Measurements from ENCODE around the gene PDLIM3.
"Not testable (repeated sequence)": the region's sequence is repeated elsewhere in the genome, so short reads cannot be mapped to it uniquely, and the experiment has no call there.

PDLIM3 gene

GRCh38 chr4:185515248-185515647, 20.1 kb downstream of the PDLIM3 start:
- no peak for DNase-seq

- no peak for DNase-seq
Observed at GRCh38 chr4:185514182-185514697, 21.1 kb downstream of the PDLIM3 start.

DNA sequence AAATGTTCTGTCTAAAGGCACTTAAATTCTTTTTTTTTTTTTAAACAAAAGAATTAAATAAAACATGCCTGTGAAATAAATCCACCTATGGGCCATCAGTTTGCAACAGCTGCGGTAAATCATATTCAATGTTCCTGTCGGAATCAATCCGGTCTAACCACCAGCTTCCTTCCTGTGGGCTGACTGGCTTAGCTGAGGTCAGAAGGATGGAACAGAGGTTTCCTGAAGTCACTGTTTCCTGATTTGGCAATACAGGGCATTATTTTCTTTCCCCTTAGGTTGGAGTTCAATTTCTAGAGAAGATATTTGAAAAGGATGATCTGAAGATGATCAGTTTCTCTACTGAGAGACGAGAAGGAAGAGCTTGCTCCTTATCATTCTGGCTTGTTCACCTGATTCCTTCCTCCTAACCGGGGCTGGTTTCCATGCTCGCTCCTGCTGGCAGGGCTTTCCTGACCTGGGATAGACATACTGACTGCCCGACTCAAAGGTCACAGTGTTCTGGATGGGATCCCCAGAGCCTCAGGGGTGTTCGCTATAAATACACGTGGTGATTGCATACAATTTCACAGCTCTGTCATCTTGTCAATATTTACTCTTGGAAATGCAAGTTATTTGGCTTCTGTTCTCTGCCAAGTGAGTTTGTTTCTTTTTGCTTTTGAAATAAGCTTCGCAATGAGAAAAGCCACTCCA, 21.7 kb downstream of the PDLIM3 start:
- no peak for DNase-seq

GRCh38 chr4:185512516-185512915, 22.8 kb downstream of the PDLIM3 start:
- DNase-seq, result no peak

- DNase-seq, result not testable (repeated sequence)
Observed at GRCh38 chr4:185511243-185511642, 24.1 kb downstream of the PDLIM3 start.

DNA sequence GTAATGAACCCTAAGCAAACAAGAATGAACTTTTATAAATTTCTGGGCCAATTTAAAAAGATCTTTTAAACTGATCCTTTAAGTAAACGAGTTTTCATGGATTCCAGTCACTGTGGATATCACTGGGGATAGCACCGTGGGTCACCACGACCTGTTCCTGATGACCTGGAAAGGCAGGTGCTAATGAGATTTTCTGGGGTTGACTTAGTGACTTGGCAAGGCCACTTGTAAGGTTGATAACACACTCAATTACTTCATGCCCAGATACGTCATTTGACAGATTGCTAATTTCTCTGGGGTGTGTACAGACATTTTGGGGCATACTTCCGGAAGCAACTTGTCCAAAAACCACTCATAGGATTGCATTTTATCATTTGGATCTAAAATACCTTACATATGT, 24.5 kb downstream of the PDLIM3 start:
- DNase-seq, result no peak

GRCh38 chr4:185508181-185508580, 27.1 kb downstream of the PDLIM3 start:
- no peak for DNase-seq

GRCh38 chr4:185506422-185506821, 28.9 kb downstream of the PDLIM3 start:
- no peak for DNase-seq

DNA sequence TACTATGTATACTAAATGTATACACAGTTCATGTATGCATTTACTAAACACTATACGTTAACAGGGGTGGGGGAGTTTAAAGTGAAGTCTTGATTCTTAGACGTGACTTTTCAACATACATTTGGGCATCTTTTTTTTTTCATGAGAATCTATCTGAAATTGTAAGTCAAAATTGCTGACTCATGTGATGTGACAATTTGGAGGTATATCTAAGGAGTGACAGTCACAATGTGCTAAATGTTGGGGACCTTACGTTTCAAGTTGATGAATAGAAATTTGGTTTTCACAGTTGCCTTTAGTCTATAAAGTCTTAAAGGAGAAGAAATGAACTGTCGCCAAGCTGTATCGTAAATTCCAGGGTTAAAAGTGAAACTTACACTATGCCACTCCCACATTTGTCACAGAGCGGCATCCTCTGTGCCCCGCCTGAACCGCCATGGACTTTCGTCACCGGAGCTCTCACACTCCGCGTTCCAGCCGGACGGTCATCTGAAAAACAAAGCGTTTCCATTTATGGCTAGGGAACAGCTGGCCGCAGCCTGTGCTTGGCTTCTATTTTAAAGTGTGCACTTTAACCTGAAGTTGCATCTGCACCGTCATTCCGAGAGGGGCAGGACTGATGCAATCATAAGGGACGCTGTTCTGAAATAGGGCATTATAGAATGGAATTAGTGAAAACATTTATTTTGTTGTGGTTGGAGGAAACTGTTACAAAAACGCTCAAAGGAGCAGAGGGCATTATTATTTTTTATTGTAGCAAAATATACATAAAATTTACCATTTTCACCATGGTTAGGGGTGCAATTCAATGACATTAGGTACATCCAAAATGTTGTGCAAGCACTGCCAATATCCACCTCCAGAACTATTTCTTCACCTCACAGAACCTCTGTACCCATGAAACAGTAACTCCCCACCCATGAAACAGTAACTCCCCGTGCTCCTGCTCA, 30.9 kb downstream of the PDLIM3 start:
- DNase-seq, result no peak

- DNase-seq, result no peak
Observed at GRCh38 chr4:185502386-185502785, 32.9 kb downstream of the PDLIM3 start.

GRCh38 chr4:185500576-185500975, 34.7 kb downstream of the PDLIM3 start:
- DNase-seq, result no peak

GRCh38 chr4:185500035-185500434, 35.3 kb downstream of the PDLIM3 start:
- DNase-seq, result no peak

DNA sequence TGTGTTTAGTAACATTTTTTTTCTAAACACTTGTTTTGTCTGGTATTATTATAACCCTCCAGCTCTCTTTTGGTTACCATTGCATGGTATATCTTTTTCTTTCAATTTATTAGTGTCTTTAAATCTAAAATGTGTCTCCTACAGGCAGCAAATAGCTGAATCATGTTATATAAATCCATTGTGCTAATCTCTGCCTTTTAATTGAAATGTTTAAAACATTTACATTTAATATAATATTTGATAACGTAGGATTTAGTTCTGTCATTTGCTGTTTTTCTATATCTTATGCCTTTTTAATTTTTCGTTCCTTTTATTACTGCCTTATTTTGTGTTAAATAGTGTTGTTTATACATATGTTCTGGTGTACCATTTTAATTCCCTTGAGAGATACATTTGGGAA, 46.7 kb downstream of the PDLIM3 start:
- no peak for DNase-seq

GRCh38 chr4:185481401-185481800, 53.9 kb downstream of the PDLIM3 start:
- DNase-seq, result no peak

GRCh38 chr4:185480016-185480732, 55.1 kb downstream of the PDLIM3 start:
- DNase-seq, result no peak

DNA sequence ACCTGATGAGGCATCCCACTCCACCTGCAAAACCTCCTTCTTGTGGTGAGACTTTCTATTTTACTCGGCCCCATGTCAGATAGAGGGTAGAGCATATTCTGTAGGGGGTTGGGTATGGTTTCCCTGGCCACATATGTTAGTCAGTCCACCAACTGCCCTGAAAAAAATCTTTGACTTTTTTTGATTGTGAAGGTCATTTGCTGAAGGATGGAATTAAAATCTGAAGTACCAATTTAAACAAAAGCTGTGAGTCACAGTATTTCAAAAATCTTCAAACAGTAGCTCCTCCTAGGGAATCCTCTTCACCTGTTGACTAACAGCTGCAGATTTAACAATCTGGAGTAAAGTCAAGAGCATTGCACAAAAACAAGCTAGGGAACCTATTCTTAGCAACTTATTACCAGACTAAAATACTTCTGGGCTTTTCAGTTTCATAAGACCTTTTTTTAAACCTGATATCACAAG, 55.8 kb downstream of the PDLIM3 start:
- DNase-seq, result no peak

GRCh38 chr4:185473247-185473646, 62.1 kb downstream of the PDLIM3 start:
- DNase-seq, result no peak

- DNase-seq, result no peak
Observed at GRCh38 chr4:185472103-185472542, 63.2 kb downstream of the PDLIM3 start.

DNA sequence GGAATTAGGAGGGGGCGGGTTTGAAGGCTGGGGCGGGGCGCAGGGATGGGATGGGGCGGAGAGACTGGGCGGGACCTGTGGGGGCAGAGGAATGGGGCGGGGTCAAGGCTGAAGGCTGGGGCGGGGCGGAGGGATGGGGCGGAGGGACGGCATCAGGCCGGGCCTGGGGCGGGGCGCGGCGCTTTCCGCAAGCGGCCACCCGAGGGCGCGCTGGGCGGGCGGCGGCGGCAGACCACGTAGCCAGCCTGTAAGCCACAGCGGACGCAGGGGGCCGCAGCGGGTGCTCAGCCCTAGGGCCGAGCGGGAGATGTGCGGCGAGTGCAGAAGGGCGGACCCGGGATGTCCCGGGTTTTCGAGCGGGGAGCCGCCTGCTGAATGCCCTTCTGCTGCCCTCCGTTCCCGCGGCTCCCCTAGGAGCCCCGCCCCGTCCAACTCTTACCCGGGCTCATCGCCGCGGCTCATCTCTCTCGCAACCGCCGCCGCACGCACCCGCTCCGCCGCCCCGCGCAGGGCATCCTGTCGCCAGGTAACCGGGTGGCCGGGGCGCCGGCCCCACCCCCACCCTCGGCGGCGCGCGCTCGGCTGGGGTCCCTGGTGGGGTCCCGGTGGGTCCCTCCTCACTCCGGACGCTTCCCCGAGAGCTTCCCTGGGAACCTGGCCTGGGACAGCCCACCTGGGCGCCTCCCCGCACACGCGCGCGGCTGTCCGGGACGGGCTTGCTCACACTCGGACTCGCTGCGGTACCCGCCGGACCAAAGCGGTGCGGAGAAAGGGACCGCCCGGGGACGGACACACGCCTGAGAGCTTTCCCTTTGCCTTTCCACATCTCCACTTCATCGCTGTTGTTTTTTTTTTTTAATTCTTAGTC, 63.8 kb downstream of the PDLIM3 start, which contains the start of gene CCDC110:
Gene CCDC110 (minus strand): TSS at position 499 of the 868 bp plus-strand sequence. CDS start 50 bp downstream, at position 449.
- DNase-seq, result peak; percentile 87

DNA sequence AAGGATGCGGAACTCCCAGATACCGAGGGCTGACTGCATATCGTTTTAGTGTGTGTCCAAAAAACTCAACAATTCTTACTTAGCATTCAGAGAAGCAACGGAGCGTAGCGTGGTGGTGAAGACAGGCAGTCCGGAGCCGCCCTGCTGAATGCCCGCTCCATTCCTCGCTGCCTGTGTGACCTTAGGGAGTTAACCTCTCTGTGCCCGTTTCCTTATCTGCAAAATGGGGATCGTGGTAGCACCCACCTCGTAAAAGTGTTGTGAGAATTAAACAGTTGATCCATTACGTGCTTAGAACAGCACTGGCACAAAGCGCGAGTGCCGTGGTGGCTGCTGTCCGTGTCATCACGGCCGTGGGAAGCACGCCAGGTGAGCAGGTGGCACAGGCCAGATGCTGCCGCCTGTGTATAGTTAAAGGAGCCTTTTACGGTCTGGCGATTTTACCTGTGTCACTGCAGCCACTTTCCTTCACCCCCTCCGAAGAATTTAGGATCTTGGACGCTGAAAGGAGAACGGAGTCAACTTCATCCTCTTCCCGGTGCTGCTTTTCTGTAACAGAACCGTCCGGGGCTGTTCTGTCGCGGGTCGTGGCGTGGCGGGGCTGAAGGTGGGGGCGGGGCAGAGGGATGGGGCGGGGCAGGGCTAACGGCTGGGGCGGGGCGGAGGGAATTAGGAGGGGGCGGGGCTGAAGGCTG, 64.7 kb downstream of the PDLIM3 start:
- peak; percentile 44 for DNase-seq

DNA sequence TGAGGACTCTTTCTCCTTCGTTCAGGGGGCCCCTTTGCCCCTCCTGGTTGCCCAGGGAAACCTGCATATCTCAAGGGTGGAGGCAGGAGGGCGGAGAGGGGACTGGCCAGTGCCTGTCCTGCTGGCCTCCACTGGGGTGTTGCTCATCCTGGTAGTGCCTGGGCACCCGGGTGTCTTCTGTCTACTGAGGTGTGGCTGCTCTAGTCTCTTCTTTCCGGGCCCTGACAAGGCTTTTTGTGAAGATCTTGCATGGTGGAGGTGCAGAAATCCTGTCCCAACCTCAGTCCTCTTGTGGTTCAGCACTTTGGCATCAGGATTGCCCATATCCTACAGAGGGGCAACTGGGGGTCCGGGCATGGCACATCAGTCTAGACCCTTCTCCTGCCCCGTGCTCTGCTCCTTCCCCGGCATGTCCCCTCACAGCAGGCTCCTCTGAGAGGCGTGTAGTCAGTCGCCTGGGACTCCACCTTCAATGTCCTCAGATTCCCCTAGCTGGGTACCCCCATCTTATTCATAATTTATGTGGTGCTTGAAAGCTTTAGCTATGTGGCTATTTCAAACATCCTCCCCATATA, 65.6 kb downstream of the PDLIM3 start:
- no peak for DNase-seq

All from NCI-H1436 (cell line).